NCI-H748 (cell line): ENCODE measurements around the gene NFKBIB.
"Not testable (repeated sequence)": the region's sequence is repeated elsewhere in the genome, so short reads cannot be mapped to it uniquely, and the experiment has no call there.

Experiments used
- DNase-seq: peaks from one replicate; lab custom pipeline; 2025; ENCODE audit not compliant: unreplicated experiment; lab: John Stamatoyannopoulos, UW

The NFKBIB gene

DNA sequence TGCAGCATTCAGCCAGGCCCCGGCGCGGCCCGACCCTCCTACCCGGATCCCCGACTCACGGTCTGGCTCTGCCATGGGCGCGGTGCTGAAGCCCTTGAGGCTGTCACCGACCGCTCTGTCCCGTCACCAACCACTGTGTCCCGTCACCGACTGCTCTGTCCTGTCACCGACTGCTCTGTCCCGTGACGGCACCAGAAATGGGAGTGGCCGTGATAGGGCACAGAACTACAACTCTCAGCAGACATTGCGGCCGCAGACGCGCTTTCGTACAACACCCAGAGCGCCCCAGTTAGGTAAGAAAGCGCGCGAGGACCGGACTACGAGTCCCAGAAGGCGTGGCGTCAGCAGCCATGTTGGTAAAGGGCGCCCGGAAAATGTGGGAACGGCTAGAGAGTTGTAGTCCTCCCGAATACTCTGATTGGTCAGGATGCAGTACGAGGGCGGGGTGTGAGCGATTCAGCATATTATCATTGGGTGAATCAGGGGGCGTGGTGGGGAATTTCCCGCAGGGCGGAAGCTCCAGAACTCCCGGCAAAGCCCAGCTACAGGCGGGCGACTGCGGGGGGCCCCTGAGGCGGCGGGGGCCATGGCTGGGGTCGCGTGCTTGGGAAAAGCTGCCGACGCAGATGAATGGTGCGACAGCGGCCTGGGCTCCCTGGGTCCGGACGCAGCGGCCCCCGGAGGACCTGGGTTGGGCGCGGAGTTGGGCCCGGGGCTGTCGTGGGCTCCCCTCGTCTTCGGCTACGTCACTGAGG lies at the start of gene NFKBIB, which contains the start of gene SIRT2:
NFKBIB (plus strand) TSS at position 523 of the 755 bp plus-strand sequence; CDS start at position 587, 64 bp downstream.
SIRT2 (minus strand) TSS at position 172 of the 755 bp plus-strand sequence; CDS start at position 75, 97 bp downstream.
- DNase-seq, result peak; percentile 100

- DNase-seq, result peak; percentile 89
Measured at GRCh38 chr19:38850436-38850975, 49.3 kb upstream of the NFKBIB start.

DNA sequence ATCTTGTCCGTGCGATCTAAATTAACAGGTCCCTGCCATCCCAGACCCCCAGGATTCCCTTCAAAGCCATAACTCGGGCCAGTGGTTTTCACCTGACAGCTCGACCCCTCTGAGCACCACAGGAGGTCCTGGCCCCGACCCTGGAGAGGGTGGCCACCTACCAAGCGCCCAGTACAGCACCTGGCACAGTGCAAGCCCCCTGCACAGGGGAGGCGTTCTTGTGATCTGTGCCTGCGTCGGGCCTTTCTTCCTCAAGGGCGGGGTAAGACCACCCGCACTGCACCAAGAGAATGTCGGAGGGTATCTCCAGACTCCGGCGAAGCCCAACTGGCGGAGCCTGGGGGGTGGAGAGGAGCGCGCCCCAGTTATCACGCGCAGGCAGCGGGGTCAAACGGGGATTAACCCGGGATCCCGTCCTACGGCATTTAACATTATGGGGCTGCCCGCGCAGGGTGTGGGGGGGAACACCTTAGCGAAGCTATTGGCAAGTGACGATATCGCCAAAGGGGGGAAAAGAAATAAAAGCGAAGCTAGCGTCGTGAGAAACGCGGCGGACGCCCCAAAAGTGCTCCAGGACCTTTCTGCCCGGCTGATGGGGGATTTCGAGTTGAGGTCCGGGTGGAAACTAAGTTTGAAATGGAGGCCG lies 48.7 kb upstream of the NFKBIB start:
- DNase-seq, result no peak

GRCh38 chr19:38851622-38852230 lies 48.0 kb upstream of the NFKBIB start:
- peak; percentile 95 for DNase-seq

DNA sequence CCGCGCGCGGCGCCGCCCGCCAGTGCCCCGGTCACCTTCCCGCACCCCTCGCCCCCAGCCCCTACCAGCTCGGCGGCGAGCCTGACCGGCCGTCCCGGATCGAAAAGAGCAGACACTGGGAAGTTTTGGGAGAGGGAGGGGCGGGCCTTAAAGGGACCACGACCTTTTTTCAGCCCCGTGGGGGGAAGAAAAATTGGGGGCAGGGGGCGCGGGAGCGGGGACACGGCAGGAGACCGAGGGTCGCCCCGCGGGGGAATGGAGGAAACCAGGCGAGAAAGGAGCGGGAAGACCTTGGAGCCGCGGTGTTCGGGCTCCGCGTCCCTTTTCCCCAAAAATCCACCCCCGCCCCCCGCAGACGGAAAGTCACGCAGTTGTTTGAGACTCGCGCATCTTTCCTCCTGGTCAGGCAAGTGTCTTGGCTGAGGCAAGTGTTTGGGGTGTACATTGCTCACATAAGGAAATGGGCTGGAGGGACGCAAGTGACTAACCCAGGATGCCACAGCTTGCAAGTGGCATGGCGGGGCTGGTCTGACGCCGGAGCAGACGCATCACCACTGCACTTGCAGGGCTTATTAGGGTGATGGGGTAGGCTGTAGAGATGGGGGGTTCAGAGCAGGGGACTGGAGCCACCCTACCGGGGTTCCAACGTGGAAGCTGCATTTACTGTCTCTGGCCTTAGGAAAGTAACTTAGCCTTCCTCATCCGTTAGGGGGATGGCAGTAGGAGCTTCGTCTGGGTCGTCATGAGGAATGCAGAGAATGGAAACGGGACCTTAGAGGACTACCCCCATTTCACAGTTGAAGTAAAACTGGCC lies 47.3 kb upstream of the NFKBIB start:
- DNase-seq, result peak; percentile 63

GRCh38 chr19:38853214-38853613 lies 46.6 kb upstream of the NFKBIB start:
- no peak for DNase-seq

- DNase-seq, result peak; percentile 71
Measured at GRCh38 chr19:38854961-38855360, 44.8 kb upstream of the NFKBIB start.

DNA sequence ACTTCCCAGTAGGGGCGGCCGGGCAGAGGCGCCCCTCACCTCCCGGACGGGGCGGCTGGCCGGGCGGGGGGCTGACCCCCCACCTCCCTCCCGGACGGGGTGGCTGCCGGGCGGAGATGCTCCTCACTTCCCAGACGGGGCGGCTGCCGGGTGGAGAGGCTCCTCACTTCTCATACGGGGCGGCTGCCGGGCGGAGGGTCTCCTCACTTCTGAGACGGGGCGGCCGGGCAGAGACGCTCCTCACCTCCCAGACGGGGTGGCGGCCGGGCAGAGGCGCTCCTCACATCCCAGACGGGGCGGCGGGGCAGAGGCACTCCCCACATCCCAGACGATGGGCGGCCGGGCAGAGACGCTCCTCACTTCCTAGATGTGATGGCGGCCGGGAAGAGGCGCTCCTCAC lies 44.0 kb upstream of the NFKBIB start:
- DNase-seq, result not testable (repeated sequence)

DNA sequence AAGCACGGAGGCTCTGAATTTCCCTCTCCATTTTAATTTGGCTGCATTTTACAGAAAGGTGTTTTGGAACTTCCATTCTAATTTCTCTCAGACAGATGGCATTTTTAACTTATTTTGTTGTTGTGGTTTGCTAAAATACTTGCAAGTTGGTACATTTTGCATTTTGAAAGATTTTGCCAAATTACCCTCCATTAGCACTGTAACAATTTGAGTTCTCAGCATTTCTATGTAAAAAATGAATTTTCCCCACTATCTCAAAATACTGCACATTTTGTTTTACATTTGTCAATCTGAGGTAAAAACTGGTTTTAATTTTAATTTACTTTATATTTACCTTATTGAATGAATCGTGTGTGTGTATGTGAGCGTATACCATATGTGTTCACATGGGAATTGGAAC lies 43.0 kb upstream of the NFKBIB start:
- DNase-seq, result no peak

DNA sequence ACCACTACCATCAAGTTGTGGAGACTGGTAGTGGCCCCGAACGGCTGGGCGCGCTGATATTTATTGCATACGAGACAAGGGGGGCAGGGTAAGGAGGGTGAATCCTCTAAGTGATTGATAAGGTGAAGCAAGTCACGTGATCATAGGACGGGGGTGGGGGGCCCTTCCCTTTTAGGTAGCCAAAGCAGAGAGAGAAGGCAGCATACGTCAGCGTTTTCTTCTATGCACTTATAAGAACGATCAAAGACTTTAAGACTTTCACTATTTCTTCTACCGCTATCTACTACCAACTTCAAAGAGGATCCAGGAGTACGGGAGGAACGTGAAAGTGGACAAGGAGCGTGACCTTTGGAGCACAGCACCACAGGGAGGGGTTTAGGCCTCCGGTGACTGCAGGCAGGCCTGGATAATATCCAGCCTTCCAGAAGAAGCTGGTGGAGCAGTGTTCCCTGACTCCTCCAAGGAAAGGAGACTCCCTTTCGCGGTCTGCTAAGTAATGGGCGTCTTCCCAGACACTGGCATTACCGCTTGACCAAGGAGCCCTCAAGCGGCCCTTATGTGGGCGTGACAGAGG lies 40.1 kb upstream of the NFKBIB start:
- DNase-seq, result not testable (repeated sequence)

- DNase-seq, result no peak
Measured at GRCh38 chr19:38861368-38861767, 38.4 kb upstream of the NFKBIB start.

GRCh38 chr19:38862321-38863059 lies 37.3 kb upstream of the NFKBIB start:
- peak; percentile 95 for DNase-seq

DNA sequence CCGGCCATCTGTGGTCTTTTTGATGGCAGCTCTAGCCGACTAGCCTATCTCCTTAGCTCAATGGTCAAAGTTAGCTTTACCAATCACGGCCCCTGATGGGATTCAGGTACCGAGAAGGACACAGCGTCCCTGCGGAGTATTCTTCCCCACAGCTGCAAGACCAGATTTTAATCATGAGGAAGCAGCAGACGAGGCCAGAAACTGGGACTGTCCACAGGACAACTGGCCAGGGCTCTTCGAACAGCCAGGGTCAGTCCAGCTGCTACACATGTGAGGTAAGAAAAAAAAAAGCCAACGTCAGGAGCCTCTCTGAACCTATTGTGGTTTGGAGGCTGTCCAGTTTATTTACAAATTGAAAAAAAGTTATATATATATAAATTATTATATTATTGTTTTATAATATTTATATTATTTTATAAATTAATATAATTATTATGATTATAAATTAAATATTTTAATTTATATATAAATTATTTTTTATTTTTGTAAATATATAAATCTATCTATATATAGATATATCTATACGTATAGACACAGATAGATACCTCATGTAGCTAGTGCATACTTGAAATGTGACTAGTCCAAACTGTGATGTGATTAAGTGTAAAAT lies 32.5 kb upstream of the NFKBIB start:
- DNase-seq, result no peak

DNA sequence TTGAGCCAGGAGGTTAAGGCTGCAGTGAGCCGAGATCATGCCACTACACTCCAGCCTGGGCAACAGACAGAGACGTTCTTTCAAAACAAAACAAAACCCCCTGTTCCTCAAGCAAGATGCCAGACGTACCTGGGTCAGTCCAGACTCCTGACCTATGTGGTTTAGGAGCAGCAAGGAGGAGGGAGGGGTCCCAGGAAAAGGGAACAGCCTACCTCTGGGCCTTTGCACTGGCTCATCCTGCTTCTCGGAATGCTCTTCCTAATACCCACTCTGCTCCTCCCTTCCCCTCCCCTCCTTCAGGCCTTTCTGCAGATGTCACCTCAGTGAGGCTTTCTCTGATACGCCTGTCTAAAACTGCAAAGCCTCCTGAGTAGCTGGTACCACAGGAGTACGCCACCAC lies 31.2 kb upstream of the NFKBIB start:
- DNase-seq, result no peak

DNA sequence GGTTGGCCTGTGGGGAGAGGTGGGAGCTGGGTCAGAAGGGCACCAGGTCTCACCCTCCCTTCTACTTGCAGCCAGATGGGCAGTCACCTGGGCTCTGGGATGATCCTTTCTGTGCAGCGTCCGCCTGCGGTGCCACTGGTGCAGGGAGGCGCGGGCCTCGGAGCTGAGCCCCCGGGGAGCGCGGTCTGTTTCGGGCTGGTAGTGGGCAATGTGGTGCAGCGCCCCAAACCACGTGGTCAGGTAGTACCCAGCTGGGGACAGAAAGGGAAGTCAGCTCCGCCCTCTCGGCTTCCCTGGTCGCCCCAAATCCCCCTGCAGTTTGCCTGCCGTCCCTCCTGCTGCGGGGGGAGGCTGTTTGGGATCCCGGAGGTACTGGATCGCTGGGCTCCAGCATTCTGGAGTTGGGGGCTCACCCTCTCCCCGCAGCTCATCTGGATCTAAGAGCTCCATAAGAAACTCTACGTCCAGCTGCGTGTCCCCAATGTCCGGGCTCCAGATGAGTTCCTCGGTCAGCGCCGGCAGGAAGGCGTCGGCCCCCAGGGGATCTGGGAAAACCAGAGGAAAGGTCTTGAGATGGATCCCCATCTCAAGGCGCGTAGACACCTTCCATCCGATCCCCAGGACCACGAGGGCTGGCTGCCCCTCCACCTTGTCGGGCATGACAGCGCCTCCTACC lies 30.5 kb upstream of the NFKBIB start:
- DNase-seq, result no peak

DNA sequence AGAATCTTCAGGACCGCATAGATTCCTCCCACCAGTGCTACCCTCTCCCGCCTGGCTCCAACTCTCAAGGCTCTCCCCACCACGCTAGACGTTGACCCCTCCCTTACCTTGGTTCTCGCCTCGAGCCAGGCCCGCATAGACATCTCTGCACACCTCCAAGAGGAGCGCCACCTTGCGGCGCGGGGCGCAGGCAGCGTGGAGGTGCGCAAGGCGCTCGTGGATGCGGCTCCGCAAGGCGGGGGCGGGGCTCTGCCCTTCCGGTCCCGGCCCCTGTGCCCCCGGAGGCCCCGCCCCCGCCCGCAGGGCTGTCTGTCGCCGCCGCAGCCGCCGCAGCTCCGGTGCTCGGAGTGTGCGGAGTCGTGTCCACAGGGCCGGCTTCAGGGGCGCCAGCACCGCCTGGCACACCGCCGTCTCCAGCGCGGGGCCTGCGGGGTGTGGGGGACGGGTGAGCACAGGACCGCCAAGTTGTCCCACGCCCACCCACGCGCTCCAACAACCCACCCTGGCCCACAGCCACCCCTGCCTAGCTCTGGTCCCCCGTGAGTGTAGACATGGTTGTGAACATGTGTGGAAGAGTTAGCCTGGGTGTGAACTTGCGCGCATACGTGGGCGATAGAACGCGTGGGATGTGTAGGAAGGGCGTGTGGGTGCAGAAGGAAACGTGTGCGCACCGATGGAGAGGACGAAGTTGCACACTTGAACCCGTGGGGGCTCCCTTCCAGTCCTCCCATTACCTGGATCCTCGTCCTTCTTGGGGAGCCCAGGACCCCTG lies 29.7 kb upstream of the NFKBIB start:
- DNase-seq, result no peak

- no peak for DNase-seq
Measured at GRCh38 chr19:38870612-38871011, 29.2 kb upstream of the NFKBIB start.

DNA sequence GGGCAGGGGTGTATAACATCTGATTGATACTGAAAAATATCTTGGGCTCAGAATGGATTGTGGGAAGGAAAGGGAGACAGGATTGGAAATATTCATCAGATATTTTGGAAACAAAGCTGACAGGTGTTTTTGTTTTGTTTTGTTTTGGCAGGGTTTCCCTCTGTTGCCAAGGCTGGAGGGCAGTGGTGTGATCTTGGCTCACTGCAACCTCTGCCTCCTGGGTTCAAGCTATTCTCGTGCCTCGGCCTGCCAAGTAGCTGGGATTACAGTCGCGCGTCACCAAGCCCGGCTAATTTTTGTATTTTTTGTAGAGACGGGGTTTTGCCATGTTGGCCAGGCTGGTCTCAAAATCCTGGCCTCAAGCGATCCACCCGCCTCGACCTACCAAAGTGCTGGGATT lies 26.4 kb upstream of the NFKBIB start:
- DNase-seq, result not testable (repeated sequence)
